Liver (tissue), 9 donors: ENCODE measurements around the gene DGKH. TPM values are rescaled to one million over a fixed set of nuclear protein-coding genes. Genes with fewer than 3 reads are reported as not detected.

ENCODE experiments used
- DNase-seq: peaks from one replicate; pipeline ENCODE4 v3.0.0-alpha.2; 2017; ENCODE audit warnings: low spot score
- H3K27ac ChIP-seq, 2 donors: one replicate each; pipeline ENCODE4 v1.7.0; 2013; ENCODE audit warnings: inconsistent platforms in 2 of 2, low read length in 2 of 2, control low read depth in 1 of 2, low read depth in 1 of 2, mild to moderate bottlenecking in 1 of 2
- H3K27me3 ChIP-seq, 4 donors: one replicate each; pipeline versions ENCODE4 v1.6.1 to v1.7.0; 2013; ENCODE audit warnings: low read length in 3 of 4, inconsistent platforms in 1 of 4, mild to moderate bottlenecking in 1 of 4, moderate library complexity in 1 of 4; ENCODE audit not compliant: control insufficient read depth in 4 of 4, insufficient read depth in 4 of 4
- H3K36me3 ChIP-seq, 4 donors: one replicate each; pipeline versions ENCODE4 v1.6.1 to v1.7.0; 2013; ENCODE audit warnings: low read length in 3 of 4, mild to moderate bottlenecking in 3 of 4, low read depth in 1 of 4, moderate library complexity in 1 of 4; ENCODE audit not compliant: control insufficient read depth in 4 of 4, insufficient read depth in 3 of 4
- H3K4me1 ChIP-seq, 4 donors: one replicate each; pipeline versions ENCODE4 v1.6.1 to v1.7.0; 2013; ENCODE audit warnings: low read length in 3 of 4, mild to moderate bottlenecking in 3 of 4, moderate library complexity in 1 of 4; ENCODE audit not compliant: control insufficient read depth in 4 of 4, insufficient read depth in 4 of 4
- H3K4me3 ChIP-seq, 3 donors: one replicate each; pipeline versions ENCODE4 v1.6.1 to v1.7.0; 2013; ENCODE audit warnings: low read length in 3 of 3, control low read depth in 1 of 3, low read depth in 1 of 3, mild to moderate bottlenecking in 1 of 3
- H3K9ac ChIP-seq, 2 donors: one replicate each; pipeline ENCODE4 v1.7.0; 2013; ENCODE audit warnings: low read length in 2 of 2, mild to moderate bottlenecking in 2 of 2, moderate library complexity in 2 of 2, control low read depth in 1 of 2, low read depth in 1 of 2
- H3K9me3 ChIP-seq, 4 donors: one replicate each; pipeline versions ENCODE4 v1.6.1 to v1.7.0; 2013; ENCODE audit warnings: low read length in 3 of 4; ENCODE audit not compliant: control insufficient read depth in 4 of 4
- EGR1 ChIP-seq, 2 donors: IDR thresholded peaks; 2 replicates each; pipeline ENCODE4 v1.6.1; 2016 to 2018; ENCODE audit warnings: antibody characterized with exemption in 2 of 2, low read depth in 2 of 2
- FOXA1 ChIP-seq: IDR thresholded peaks from 2 replicates; pipeline ENCODE4 v1.6.1; 2016; ENCODE audit warnings: antibody characterized with exemption
- FOXA2 ChIP-seq: IDR thresholded peaks from 2 replicates; pipeline ENCODE4 v1.6.1; 2016; ENCODE audit warnings: antibody characterized with exemption
- GABPA ChIP-seq, 2 donors: IDR thresholded peaks in 1 of 2; conservative IDR thresholded peaks in 1 of 2; 2 replicates each; pipeline ENCODE4 v1.6.1; 2016; ENCODE audit warnings: antibody characterized with exemption in 2 of 2, mild to moderate bottlenecking in 1 of 2, moderate library complexity in 1 of 2
- HNF4A ChIP-seq, 2 donors: conservative IDR thresholded peaks; 2 replicates each; pipeline ENCODE4 v1.6.1; 2016; ENCODE audit warnings: antibody characterized with exemption in 2 of 2, mild to moderate bottlenecking in 2 of 2
- HNF4G ChIP-seq: IDR thresholded peaks from 2 replicates; pipeline ENCODE4 v1.6.1; 2016; ENCODE audit warnings: antibody characterized with exemption
- JUND ChIP-seq, 2 donors: IDR thresholded peaks; 2 replicates each; pipeline ENCODE4 v1.6.1; 2016; ENCODE audit warnings: antibody characterized with exemption in 2 of 2
- NR2F2 ChIP-seq: IDR thresholded peaks from 2 replicates; pipeline ENCODE4 v1.6.1; 2016; ENCODE audit warnings: antibody characterized with exemption
- RAD21 ChIP-seq, 2 donors: IDR thresholded peaks; 2 replicates each; pipeline ENCODE4 v1.6.1; 2016; ENCODE audit warnings: antibody characterized with exemption in 2 of 2, mild to moderate bottlenecking in 2 of 2
- RXRA ChIP-seq, 2 donors: IDR thresholded peaks; 2 replicates each; pipeline ENCODE4 v1.6.1; 2017 to 2018; ENCODE audit warnings: antibody characterized with exemption in 2 of 2, mild to moderate bottlenecking in 1 of 2
- SP1 ChIP-seq: IDR thresholded peaks from 2 replicates; pipeline ENCODE4 v1.6.1; 2018; ENCODE audit warnings: antibody characterized with exemption, mild to moderate bottlenecking
- TAF1 ChIP-seq: conservative IDR thresholded peaks from 2 replicates; pipeline ENCODE4 v1.6.1; 2016; ENCODE audit warnings: antibody characterized with exemption, mild to moderate bottlenecking
- YY1 ChIP-seq: IDR thresholded peaks from 2 replicates; pipeline ENCODE4 v1.6.1; 2016; ENCODE audit warnings: antibody characterized with exemption, mild to moderate bottlenecking
- WGBS: extraction: QIAGEN DNeasy Blood & Tissue Kit; methylation state at CpG from one replicate; pipeline ENCODE4 v1.1.7; 2013; 5-methylcytosine and 5-hydroxymethylcytosine counted together
- polyA plus RNA-seq, 2 donors: library from polyadenylated mRNA; stranded (reverse) in 1 of 2; unstranded in 1 of 2; fragments of 200-250 nt in 1 of 2; fragments of >200 nt in 1 of 2; fragmentation: Nextera tagmentation in 1 of 2; extraction: Ambion mirVana in 1 of 2; gene quantifications; one replicate each; pipeline versions ENCODE4 v1.2.1 to v1.2.3, GENCODE V29; 2013 to 2015
- total RNA-seq, 2 donors: library from RNA; depleted of rRNA; stranded (reverse); fragments of >200 nt; gene quantifications; one replicate each; pipeline ENCODE4 v1.2.3, GENCODE V29; 2014
- TF ChIP-seq, protein P1 (sequence below): fragments of 150-350 bp; IDR thresholded peaks from 2 replicates; pipeline ENCODE4 v1.5.1; 2017; ENCODE audit warnings: improper control_type of control experiment, low read depth, low read length; ENCODE audit not compliant: missing input control
- TF ChIP-seq, protein P2 (sequence below): IDR thresholded peaks from 2 replicates; pipeline ENCODE4 v1.6.1; 2016; ENCODE audit warnings: antibody characterized with exemption
- TF ChIP-seq, protein P3 (sequence below): IDR thresholded peaks from 2 replicates; pipeline ENCODE4 v1.6.1; 2016; ENCODE audit warnings: antibody characterized with exemption
- TF ChIP-seq, protein P4 (sequence below): IDR thresholded peaks from 2 replicates; pipeline ENCODE4 v1.6.1; 2016; ENCODE audit warnings: antibody characterized with exemption
- TF ChIP-seq, protein P5 (sequence below): IDR thresholded peaks from 2 replicates; pipeline ENCODE4 v1.6.1; 2016; ENCODE audit warnings: antibody characterized with exemption, mild to moderate bottlenecking
- donor health status: healthy.
- donor health status: healthy.
- donor health status: healthy.
- donor health status: healthy.
- donor health status: healthy.

Gene DGKH
- total and polyA plus RNA-seq, 4 donors = 0.25 to 3.7 (median 0.97) TPM

DNA sequence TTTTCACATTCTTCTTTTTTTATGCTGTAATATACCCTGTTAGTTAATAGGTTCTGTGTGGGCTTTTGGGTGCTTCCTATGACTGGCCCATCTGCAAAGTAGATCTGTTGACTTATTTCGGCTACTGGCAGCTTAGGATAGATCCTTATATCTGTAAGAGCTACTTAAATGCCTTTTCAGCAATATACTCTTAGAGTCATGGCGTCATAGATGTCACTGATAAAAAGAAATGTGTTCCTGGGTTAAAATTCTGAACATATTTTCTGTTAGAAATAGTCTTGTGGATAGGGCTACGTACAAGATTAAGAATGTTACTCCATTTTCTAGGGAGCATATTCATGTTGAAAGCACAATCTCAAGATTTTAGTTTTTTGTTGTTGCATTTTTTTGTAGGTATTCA is 228.2 kb downstream of the DGKH start (continued):
- TF ChIP-seq JUND (IDR thresholded peaks at IDR 0.05) = no peak

DNA sequence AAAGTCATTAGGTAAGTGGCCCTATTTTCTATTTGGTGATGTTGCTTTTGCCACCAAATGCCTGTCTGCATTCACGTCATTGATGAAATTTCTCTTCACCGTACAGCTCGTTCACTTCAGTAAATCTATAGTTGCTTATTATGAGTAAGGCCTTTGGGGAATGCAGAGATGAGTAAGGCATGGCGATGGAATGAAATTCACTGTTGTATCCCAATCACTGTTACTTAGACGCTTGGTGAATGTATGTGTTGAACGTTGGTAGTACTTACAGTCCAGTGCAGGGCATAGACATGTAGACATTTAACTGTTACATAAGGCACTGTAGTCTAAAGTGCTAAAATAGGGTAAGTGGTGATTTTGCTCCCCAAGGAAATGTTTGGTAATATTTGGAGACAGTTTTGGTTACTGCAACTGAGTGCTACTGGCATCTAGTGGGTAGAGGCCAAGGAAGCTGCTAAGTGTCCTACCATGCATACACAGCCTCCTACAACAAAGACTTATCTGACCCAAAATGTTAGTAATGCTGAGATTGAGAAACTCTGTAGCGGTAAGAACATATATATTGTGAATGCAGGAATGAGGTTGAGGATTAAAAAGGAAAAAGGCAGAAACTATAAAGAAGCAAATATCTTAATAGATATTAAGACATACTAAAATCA is 229.3 kb downstream of the DGKH start:
- Histone ChIP-seq H3K27ac (no peak overlapping the region), H3K4me1 (peaks cover 3 to 7% (median 4%) of the 10 kb centered on the region in 4 donors), H3K9me3 (no peaks in the 10 kb centered on the region), H3K4me3 (no peak overlapping the region), H3K36me3 (no peaks in the 10 kb centered on the region), H3K9ac (no peak overlapping the region), H3K27me3 (no peaks in the 10 kb centered on the region)
- no peak for DNase-seq
- 82% methylated on average over 7 of the region's 7 CpGs for WGBS
- TF ChIP-seq, protein P1, sequence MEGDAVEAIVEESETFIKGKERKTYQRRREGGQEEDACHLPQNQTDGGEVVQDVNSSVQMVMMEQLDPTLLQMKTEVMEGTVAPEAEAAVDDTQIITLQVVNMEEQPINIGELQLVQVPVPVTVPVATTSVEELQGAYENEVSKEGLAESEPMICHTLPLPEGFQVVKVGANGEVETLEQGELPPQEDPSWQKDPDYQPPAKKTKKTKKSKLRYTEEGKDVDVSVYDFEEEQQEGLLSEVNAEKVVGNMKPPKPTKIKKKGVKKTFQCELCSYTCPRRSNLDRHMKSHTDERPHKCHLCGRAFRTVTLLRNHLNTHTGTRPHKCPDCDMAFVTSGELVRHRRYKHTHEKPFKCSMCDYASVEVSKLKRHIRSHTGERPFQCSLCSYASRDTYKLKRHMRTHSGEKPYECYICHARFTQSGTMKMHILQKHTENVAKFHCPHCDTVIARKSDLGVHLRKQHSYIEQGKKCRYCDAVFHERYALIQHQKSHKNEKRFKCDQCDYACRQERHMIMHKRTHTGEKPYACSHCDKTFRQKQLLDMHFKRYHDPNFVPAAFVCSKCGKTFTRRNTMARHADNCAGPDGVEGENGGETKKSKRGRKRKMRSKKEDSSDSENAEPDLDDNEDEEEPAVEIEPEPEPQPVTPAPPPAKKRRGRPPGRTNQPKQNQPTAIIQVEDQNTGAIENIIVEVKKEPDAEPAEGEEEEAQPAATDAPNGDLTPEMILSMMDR = no peak
- TF ChIP-seq FOXA2 (no peak), FOXA1 (no peak)

DNA sequence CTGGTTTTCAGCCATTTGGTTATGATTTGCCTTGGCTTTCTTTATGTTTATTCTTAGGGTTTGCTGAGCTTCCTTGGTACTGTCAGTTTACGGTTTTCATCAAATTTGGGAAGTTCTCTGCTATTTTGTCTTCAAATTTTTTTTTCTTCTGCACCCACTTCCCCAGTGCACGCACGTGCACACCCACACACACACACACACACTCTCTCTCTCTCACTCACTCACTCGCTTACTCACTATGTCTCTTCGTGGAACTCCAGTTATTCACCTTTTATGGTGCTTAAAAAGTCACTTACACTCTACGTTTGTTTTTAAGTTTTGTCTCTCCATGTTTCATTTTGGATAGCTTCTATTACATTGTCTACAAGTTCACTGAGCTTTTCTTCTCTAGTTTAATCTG is 230.6 kb downstream of the DGKH start:
- DNase-seq = no peak
- H3K4me1 ChIP-seq = peaks cover 0 to 2% (median 0%) of the 10 kb centered on the region in 4 donors
- no peak overlapping the region for H3K4me3 ChIP-seq
- H3K36me3 ChIP-seq = no peaks in the 10 kb centered on the region
- TF ChIP-seq FOXA2 = no peak
- no peak for TF ChIP-seq RAD21 (IDR thresholded peaks at IDR 0.05)
- TF ChIP-seq, protein P2, sequence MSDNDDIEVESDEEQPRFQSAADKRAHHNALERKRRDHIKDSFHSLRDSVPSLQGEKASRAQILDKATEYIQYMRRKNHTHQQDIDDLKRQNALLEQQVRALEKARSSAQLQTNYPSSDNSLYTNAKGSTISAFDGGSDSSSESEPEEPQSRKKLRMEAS = no peak
- TF ChIP-seq, protein P3, sequence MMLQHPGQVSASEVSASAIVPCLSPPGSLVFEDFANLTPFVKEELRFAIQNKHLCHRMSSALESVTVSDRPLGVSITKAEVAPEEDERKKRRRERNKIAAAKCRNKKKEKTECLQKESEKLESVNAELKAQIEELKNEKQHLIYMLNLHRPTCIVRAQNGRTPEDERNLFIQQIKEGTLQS = no peak
- no peak for TF ChIP-seq JUND (IDR thresholded peaks at IDR 0.05)
- TF ChIP-seq EGR1 (IDR thresholded peaks at IDR 0.05; ENCODE audit: low read depth in 2 of 2) = no peak
- TF ChIP-seq, protein P4, sequence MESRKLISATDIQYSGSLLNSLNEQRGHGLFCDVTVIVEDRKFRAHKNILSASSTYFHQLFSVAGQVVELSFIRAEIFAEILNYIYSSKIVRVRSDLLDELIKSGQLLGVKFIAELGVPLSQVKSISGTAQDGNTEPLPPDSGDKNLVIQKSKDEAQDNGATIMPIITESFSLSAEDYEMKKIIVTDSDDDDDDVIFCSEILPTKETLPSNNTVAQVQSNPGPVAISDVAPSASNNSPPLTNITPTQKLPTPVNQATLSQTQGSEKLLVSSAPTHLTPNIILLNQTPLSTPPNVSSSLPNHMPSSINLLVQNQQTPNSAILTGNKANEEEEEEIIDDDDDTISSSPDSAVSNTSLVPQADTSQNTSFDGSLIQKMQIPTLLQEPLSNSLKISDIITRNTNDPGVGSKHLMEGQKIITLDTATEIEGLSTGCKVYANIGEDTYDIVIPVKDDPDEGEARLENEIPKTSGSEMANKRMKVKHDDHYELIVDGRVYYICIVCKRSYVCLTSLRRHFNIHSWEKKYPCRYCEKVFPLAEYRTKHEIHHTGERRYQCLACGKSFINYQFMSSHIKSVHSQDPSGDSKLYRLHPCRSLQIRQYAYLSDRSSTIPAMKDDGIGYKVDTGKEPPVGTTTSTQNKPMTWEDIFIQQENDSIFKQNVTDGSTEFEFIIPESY = no peak
- TF ChIP-seq, protein P1 = no peak
- no peak for TF ChIP-seq HNF4A (conservative IDR thresholded peaks at IDR 0.05)
- TF ChIP-seq FOXA1 = no peak
- TF ChIP-seq NR2F2 = no peak
- TF ChIP-seq SP1 = no peak
- TF ChIP-seq, protein P5, sequence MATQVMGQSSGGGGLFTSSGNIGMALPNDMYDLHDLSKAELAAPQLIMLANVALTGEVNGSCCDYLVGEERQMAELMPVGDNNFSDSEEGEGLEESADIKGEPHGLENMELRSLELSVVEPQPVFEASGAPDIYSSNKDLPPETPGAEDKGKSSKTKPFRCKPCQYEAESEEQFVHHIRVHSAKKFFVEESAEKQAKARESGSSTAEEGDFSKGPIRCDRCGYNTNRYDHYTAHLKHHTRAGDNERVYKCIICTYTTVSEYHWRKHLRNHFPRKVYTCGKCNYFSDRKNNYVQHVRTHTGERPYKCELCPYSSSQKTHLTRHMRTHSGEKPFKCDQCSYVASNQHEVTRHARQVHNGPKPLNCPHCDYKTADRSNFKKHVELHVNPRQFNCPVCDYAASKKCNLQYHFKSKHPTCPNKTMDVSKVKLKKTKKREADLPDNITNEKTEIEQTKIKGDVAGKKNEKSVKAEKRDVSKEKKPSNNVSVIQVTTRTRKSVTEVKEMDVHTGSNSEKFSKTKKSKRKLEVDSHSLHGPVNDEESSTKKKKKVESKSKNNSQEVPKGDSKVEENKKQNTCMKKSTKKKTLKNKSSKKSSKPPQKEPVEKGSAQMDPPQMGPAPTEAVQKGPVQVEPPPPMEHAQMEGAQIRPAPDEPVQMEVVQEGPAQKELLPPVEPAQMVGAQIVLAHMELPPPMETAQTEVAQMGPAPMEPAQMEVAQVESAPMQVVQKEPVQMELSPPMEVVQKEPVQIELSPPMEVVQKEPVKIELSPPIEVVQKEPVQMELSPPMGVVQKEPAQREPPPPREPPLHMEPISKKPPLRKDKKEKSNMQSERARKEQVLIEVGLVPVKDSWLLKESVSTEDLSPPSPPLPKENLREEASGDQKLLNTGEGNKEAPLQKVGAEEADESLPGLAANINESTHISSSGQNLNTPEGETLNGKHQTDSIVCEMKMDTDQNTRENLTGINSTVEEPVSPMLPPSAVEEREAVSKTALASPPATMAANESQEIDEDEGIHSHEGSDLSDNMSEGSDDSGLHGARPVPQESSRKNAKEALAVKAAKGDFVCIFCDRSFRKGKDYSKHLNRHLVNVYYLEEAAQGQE = no peak
- TF ChIP-seq YY1 = no peak
- TF ChIP-seq RXRA (IDR thresholded peaks at IDR 0.05) = no peak
- TF ChIP-seq GABPA (IDR thresholded peaks at IDR 0.05 in 1 of 2, conservative IDR thresholded peaks at IDR 0.05 in 1 of 2) = no peak
- no peak for TF ChIP-seq TAF1
- TF ChIP-seq HNF4G = no peak
- H3K9me3 ChIP-seq = no peaks in the 10 kb centered on the region
- no peak overlapping the region for H3K9ac ChIP-seq
- no peak overlapping the region for H3K27ac ChIP-seq
- 85% methylated on average over 6 of the region's 6 CpGs for WGBS
- no peaks in the 10 kb centered on the region for H3K27me3 ChIP-seq
